Brain pericyte (primary cell): ENCODE results near the gene CDH15.
"Not testable (repeated sequence)": the region's sequence is repeated elsewhere in the genome, so short reads cannot be mapped to it uniquely, and the experiment has no call there.

ENCODE experiments used
- DNase-seq: peaks from one replicate; pipeline ENCODE4 v3.0.0-alpha.2; 2012; ENCODE audit warnings: low read depth, low spot score

CDH15 gene

GRCh38 chr16:89155851-89156739, 15.5 kb upstream of the CDH15 start:
- no peak for DNase-seq

- DNase-seq = no peak
Measured at GRCh38 chr16:89156740-89157645, 14.6 kb upstream of the CDH15 start.

GRCh38 chr16:89157778-89158177, 13.8 kb upstream of the CDH15 start:
- no peak for DNase-seq

GRCh38 chr16:89159066-89159849, 12.3 kb upstream of the CDH15 start:
- DNase-seq = no peak

GRCh38 chr16:89159850-89160354, 11.6 kb upstream of the CDH15 start:
- no peak for DNase-seq

GRCh38 chr16:89160977-89161701, 10.4 kb upstream of the CDH15 start:
- DNase-seq = no peak

- DNase-seq = no peak
Measured at GRCh38 chr16:89161763-89162713, 9.5 kb upstream of the CDH15 start.

GRCh38 chr16:89163297-89163696, 8.3 kb upstream of the CDH15 start:
- DNase-seq = no peak

GRCh38 chr16:89164436-89164835, 7.1 kb upstream of the CDH15 start:
- DNase-seq = no peak

GRCh38 chr16:89164847-89165680, 6.5 kb upstream of the CDH15 start:
- DNase-seq = no peak

GRCh38 chr16:89165681-89165979, 5.9 kb upstream of the CDH15 start:
- not testable (repeated sequence) for DNase-seq

GRCh38 chr16:89166696-89167424, 4.7 kb upstream of the CDH15 start:
- DNase-seq = no peak

- no peak for DNase-seq
Measured at GRCh38 chr16:89167425-89167941, 4.1 kb upstream of the CDH15 start.

GRCh38 chr16:89168381-89169189, 3.0 kb upstream of the CDH15 start:
- DNase-seq = no peak

GRCh38 chr16:89169778-89170177, 1.8 kb upstream of the CDH15 start:
- no peak for DNase-seq

- DNase-seq = no peak
Measured at GRCh38 chr16:89170346-89171215, 967 bp upstream of the CDH15 start.
